ENCODE measurements around the gene RERE.

GRCh38 chr1:8568837-8569236 is 248.6 kb downstream of the RERE start:
- TF ChIP-seq POLR2AphosphoS5 (IDR thresholded peaks at IDR 0.05; ENCODE audit: borderline replicate concordance, low read depth, low read length), result no peak
- TF ChIP-seq EZH2 (IDR thresholded peaks at IDR 0.05), result no peak
- TF ChIP-seq FOXP2 (optimal IDR thresholded peaks at IDR 0.05; ENCODE audit: control extremely low read depth, extremely low read length, insufficient read depth), result no peak

Data from SK-N-MC (cell line).